GM12864 (cell line): ENCODE measurements around the gene PAK4.
"Not testable (repeated sequence)": the region's sequence is repeated elsewhere in the genome, so short reads cannot be mapped to it uniquely, and the experiment has no call there.

ENCODE experiments used
- DNase-seq: peaks from one replicate; pipeline ENCODE4 v3.0.0-alpha.2; 2011; ENCODE audit warnings: low read depth
- H3K4me3 ChIP-seq: 2 replicates; pipeline ENCODE4 v1.5.1; 2011; ENCODE audit warnings: mild to moderate bottlenecking, low read depth, low read length, control low read depth
- TF ChIP-seq, protein P1 (sequence below): IDR thresholded peaks from 2 replicates; pipeline ENCODE4 v1.5.1; 2011; ENCODE audit warnings: low read depth, mild to moderate bottlenecking, moderate library complexity, low read length, control low read depth, inconsistent platforms; ENCODE audit errors: missing control alignments

The PAK4 gene

DNA sequence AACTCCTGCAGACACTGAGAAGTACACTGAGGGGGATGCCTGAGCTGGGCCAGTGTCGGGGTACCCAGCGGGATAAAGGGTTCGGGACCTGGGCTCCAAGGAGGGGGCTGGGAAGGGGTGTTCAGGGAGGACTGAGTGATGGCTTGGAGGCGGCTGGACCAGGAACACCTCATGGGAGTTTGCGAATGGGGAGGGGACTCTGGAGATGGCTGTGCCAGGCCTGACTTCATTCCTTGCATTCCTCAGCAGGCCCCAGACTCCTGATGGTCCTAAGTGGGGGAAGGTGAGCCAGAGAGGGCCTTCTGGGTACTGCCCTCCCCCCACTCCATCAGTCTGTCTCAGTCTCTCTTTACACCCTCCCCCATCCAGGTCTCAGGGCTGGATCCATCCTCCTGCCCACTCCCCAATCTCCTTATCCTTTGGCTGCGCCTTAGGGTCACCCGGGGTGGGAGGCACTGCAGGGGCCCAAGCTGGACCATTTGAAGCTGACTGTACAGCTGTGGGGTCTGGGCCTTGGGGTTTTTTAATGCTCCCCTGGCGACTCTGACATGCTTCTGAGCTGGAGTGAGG is 13.8 kb downstream of the PAK4 start:
- TF ChIP-seq, protein P1, sequence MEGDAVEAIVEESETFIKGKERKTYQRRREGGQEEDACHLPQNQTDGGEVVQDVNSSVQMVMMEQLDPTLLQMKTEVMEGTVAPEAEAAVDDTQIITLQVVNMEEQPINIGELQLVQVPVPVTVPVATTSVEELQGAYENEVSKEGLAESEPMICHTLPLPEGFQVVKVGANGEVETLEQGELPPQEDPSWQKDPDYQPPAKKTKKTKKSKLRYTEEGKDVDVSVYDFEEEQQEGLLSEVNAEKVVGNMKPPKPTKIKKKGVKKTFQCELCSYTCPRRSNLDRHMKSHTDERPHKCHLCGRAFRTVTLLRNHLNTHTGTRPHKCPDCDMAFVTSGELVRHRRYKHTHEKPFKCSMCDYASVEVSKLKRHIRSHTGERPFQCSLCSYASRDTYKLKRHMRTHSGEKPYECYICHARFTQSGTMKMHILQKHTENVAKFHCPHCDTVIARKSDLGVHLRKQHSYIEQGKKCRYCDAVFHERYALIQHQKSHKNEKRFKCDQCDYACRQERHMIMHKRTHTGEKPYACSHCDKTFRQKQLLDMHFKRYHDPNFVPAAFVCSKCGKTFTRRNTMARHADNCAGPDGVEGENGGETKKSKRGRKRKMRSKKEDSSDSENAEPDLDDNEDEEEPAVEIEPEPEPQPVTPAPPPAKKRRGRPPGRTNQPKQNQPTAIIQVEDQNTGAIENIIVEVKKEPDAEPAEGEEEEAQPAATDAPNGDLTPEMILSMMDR, result no peak
- no peak overlapping the region for H3K4me3 ChIP-seq
- DNase-seq, result no peak

DNA sequence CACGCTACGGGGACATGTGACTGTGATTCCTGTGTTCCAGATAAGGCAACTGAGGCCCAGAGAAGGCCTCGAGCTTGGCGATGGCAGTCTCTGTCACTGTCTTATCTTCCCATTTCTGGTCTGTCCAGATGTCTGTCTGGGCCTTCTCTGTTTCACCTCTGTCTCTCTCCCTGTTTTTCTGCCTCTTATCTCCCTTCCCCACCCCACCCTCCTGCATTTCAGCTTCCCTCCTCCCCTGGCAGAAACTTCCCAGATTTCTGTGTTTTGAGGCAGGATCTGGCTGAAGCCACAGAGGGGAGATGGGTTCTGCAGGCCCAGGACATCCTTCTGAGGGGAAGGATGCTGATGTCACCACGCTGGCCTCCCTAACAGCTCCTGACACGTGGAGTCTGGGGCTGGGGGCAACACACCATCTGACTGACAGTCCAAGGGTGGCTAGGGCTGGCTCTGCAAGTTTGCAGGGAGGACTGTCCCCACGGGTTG is 14.4 kb downstream of the PAK4 start:
- TF ChIP-seq, protein P1, result no peak
- H3K4me3 ChIP-seq, result no peak overlapping the region
- no peak for DNase-seq

DNA sequence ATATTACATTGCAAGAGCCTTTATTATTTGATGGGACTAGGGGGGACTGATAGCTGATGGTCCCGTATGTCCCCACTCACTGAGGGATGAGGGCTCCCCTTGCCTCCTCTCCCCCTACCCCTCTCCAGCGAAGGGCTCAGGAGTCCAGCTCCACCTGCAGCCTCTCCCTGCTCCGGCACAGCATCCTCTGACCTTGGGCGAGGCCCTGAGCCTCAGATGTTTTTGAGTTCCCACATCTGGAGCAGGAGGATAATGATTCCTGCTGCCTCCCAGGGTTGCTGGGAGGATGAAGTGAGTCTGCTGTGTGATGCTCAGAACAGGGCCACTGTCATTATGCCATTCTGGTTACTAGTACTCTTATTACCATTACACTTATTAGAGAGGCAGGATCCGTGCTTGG is 15.0 kb downstream of the PAK4 start:
- TF ChIP-seq, protein P1, result no peak

GRCh38 chr19:39141929-39142328 is 16.3 kb downstream of the PAK4 start:
- H3K4me3 ChIP-seq, result no peak overlapping the region
- DNase-seq, result no peak
- TF ChIP-seq, protein P1, result no peak

More for the DNA sequence above, 15.0 kb downstream of the PAK4 start:
- DNase-seq, result no peak
- H3K4me3 ChIP-seq, result no peak overlapping the region

DNA sequence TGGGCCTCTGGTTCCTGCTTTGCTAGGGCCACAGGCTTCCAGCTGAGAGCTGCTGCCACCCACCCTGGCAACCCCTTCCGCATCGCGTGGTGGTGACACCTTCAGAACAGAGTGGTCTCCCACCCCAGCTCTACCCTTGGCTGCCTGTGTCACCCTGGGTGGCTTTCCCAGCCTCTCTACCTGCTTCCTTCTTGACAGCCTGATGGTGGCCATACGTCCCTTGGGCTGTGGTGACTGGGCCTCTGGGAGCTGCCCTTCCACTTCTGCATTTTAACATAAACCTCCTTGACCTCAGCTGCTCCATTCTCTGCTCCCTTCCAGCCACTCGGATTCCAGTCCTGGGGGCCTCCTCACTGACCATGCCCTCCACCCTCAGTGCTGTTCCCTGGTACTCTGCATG is 17.0 kb downstream of the PAK4 start:
- H3K4me3 ChIP-seq, result no peak overlapping the region
- TF ChIP-seq, protein P1, result no peak
- no peak for DNase-seq

- not testable (repeated sequence) for DNase-seq, H3K4me3 ChIP-seq
These were observed 18.2 kb downstream of the PAK4 start for GRCh38 chr19:39143757-39144289.

DNA sequence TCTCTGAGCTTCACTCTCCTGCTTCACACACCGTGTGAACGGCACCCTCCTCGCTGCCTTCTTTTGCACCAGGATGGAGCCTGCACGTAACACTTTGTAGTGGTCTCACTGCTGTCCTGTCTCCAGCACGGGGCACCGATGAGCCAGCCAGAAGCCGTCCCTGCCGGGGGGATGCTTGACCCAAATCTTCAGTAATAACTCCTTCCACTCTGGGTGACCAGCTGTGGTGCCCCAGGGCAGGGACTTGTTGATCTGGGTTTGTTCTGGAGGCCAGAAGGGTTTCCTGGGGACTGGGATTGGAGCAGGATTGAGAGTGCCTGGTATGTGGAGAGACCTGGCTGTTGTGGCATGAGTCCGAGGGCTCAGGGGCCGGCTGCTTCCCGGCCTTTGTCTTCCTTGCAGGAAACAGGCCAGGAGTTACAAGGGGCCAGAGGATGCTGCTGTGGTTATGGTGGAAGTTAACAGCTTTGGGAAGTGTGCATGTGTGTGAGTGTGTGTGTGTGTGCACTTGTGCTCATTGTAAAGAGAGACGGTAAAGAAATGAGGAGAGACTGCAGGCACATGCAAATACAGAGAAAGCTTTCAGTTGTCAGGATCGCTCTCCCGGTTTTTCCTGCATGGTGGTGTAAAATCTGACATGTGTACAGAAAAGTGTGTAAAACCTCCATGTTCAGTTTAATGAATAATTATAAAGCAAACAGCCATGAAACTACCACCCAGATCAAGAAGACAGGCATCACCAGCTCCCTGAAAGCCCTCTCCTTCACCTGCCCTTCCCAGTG is 18.9 kb downstream of the PAK4 start:
- TF ChIP-seq, protein P1, result no peak
- H3K4me3 ChIP-seq, result no peak overlapping the region

More for the DNA sequence above, 18.9 kb downstream of the PAK4 start:
- DNase-seq, result no peak
